ENCODE results near the gene TRMT61A.

The TRMT61A gene

DNA sequence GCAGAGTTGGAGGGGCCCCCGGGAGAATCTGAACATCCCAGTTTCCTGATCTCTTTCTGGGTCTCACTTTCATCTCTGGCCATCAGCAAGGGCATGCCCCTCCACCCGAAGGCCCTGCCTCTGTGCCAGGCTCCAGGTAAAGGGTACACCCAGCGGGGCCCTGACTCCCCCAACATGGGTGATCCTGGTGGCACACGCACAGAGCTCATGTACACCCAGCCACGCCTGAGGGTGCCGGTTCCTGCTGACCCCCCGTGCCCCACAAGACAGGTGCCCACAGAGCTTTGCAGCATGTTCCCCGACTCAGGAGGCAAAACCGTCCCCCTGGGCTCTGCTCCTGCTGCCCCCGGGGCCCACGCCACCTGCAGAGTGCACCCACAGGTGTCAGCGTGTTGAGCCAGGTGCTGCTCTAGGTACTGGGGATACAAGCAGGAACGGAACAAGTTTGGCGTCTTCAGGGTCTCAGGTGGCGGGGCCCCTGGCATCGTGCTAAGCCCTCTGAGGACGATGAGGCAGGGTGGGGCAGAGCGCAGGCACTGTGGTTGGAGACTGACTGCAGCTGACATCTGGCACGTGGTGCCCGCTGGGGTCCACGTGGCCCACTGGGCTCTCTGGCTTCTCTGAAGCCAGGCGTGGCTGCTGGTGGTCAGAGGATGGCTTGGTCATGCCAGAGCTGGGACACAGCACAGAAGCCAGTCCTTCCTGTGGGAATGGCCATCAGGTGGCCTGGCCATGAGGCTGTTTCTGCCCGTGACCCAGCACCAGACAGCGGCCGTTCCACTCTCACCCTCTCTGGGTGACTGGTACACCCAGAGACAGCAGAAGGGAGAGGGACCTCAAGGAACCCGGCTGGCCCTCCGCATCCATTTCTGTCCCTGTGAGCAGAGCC, 19.7 kb downstream of the TRMT61A start:
- DNase-seq, result no peak

DNA sequence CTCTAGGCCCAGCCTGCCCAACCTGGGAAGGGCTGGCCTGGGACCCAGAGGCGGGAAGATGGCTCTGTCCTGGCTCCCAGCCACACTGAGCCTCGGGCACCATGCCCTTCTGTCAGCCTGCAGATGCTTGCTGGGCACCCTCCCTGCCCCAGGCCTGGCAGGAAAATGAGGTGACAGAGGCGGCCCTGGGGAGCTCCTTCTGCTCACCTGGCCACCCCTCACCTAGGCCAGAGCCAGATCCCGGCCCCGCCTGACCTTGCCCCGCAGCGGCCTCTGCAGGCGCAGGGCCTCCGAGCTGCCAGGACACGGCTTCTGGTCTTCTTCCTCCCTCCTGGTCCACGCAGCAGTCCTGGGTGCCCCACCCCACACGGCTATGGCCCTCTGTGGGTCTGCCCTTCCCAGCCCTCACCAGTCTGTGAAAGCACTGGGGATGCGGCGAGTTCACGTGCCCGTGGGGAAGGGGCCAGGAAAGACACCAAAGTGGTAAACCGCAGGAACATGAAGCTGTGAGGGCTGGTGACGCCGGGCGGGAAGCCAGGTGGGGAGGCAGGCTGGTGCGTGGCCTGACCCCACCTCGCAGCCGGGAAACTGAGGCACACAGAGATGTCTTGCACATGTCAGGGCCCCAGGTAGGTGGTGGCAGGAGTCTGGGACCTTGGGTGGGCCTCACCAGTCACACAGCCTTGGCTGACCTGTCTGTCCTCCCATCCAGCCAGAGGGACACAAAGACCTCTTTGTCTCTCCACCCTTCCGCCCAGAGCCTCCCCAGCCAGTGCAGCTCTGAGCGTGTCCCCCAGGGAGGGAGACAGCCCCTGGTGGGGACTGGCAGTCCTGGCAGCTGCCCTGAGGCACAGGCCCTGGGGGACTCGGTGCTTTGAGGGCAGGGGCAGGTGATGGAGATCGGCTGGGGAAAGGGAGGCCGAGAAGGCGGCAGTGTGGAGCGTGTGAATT, 20.6 kb downstream of the TRMT61A start:
- no peak for DNase-seq

DNA sequence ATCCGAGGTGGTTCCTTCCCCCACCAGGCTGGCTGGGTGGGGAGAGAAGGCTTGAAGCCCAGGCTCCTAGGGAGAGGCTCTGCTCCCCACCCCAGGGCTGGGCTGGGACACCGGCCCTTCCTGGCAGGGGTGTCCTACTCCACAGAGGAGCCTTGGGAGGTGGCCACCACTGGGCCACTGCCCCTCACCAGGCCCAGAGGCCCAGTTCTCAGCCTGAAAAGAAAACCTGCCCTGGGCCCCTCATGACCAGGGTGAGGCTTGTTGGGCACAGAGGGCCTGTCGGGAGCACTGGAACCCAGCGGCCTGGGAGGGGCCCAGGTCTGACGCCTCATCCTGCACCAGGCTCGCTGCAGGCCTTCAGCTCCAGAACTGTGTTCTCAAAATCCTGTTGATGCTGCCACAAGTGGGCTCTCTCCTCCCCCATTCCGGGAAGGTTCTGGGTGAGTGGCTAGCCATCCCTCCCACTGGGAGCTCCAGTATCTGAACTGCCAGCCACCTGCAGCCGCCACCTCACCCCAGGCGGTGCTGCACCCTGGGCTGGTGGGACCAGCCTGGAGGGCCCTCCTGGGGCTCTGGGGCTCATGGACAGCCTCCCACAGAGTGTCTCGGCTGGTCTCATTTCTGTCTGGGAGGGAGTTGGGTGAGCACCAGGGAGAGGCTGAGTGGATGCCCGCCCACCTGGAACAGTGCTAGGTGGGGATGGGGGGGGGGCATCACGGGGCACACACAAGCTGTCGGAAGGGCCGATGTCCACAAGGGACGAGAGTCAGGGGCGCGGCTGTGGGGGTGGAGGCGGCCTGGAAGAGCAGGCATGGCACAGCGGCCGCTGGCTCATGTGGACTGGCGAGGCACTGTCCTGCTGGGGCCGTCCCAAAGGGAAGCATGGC, 21.7 kb downstream of the TRMT61A start:
- no peak for DNase-seq

DNA sequence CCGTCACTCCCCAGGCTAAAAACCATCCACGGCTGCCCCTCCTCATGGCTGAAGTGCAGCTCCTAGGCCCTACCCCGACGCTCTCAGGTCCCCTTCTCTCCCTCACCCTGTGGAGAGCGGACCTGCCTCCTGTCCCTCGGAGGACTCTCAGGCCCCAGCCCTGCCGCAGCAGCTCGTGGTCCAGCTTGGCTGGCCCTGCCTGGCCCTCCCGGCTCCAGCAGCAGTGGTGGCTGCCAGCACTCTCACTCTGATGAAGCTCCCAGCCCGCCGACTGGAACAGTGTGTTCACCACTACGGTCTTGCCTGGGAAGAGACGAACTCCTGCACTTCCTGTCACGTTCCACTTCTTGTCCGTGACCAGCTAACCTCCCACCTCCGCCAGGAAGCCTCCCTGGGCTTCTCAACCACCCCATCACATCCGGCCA, 22.4 kb downstream of the TRMT61A start:
- no peak for DNase-seq

DNA sequence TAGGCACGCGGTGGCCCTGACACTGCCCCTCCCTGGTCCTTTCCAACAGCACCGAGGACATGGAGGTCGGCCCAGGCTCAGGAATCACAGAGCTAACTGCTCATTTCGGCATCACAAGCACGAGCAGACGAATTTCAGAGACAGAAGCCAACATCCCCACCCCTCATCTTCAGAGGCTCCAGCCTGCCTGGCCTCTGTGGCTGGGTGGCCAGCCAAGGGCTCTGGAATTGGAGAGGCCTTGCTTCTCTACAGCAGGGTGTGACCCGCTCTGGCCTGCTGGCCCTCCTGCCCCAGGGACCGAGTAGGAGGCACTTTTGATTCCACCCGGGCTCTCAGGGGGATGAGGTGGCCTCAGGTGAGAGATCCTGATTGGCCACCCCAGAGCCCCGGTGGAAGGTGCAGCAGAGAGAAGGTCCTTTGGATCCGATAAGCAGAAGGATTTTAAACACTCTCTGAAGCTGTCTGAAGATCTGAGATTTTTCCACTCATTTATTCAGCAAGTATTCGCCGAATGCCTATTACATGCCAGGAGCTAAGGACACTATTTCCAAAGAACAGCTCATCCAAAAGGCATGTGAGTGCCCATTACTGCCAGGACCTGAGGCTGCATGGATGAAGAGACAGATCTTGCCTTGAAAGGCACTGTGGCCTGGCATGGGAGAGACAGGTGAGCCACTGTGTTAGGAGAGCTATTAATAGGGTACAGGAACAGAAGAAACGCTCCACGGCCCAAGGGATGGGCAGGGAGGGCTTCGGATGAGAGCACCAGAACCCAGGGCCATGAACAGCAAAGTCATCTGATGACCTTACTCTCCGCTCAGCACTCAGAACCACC, 23.2 kb downstream of the TRMT61A start:
- no peak for DNase-seq

DNA sequence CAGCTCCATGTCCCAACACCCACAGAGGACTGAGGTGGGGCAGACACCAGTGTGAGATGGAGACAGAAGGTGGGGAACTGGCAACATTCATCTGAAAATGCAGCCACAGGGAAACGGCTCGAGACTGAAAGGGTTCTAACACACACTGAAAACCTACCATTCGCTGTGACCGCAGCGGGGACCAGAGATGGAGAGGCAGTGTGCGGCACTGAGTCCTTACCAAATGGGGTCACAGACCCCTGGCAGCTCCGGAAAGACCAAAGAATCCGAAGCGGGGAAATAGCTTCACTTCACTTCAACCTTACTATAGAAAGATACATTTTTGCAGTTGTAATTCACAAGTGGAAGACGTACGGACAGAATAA, 23.8 kb downstream of the TRMT61A start:
- DNase-seq, result no peak

DNA sequence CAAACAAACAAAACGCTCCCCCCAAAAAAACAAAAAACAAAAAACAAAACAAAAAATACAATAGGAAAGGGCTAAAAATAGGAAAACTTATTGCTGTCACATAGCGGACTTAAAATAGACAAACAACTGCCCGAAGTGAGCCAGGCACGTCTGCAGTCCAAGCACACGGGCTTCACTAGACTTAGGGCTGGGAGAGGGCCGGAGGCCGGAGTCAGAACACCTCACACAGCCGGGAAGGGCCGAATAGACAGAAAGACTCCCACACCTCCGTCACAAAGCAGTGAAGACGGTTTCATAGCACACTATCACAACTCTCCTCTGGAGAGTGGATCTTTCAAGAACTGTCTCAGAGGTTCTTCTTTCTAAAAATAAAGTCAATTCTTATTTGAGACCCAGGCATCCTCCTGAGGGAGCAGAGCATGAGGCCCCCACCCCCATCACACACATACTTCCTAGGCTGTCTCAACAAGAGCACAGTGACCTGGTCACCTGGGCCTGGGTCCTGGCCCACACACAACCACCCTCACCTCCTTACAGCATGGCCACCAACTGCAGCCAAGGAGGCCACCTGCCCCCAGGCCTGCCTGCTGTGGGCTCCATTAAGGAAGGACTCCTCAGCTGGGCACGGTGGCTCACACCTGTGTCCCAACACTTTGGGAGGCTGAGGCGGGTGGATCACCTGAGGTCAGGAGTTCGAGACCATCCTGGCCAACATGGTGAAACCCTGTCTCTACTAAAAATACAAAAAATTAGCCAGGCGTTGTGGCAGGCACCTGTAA, 26.8 kb downstream of the TRMT61A start:
- no peak for DNase-seq

DNA sequence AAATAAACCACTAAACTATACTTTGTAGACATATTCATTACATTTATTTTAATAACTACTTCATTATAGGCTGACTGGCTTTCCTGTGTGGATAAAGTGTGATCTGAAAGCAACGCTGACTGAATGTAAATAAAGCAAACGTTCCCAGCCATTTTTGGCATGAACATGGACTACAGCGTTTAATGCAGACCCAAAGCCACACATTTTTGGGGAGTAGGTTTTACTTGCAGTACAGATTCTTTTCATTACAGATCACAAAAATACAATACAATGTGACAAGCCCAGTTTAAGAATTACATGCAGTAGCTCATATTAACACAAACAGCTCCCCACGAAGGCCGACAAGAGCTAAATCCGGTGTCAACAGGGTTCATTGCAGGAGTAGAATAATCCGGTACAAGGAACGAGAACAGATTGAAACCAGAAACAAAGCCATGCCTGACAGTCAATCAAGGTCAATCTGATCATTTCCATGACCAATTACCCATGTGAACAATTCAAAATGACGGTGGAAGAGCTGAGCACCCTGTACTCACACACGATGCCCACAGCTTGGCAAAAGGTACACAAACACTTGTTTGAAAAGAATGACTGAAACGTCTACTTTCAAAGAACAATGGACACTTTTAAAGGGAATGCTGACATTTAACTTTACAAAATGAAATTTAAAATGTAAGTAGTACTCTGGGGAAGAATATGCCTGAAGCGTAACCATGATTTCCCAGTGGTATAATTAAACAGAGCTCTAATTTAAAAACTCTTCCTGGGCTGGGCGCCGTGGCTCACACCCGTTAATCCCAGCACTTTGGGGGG, 28.2 kb downstream of the TRMT61A start:
- no peak for DNase-seq

DNA sequence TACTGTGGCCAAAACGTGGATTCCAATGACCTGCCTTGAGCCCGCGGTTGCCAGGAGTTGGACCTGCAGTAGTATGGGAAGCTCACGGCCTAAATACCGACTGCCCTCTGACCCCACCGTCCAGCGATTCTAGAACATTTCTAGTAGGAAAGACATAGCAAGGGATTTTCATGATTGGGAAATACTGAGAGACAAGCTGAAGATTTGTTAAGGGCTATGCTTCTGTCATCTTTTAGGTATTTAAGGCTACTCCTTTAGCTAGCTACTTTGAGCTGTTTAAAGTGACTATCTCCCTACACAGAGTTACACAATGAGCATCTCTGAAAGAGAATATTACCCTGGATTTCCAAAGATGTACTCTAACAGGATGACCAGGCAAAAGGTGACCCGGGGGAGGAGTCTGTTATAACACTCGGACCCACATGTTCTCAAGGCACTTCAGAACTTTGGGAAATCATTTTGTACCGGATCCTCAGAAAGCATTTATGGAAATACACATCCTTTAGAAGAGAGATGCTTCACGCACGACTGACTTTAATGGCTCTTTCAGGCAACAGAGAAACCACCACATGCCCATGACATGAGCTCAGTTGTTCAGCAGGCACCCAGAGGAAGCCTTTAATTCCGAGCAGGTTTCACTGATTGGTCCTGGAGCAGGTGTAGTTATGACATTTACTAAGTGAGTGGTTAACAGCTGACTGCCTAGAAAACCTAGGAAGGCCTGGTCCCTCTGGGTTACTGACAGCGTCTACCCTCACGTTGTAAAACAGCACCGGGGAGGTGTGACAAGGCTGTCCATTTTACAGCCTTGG, 29.3 kb downstream of the TRMT61A start:
- no peak for DNase-seq

DNA sequence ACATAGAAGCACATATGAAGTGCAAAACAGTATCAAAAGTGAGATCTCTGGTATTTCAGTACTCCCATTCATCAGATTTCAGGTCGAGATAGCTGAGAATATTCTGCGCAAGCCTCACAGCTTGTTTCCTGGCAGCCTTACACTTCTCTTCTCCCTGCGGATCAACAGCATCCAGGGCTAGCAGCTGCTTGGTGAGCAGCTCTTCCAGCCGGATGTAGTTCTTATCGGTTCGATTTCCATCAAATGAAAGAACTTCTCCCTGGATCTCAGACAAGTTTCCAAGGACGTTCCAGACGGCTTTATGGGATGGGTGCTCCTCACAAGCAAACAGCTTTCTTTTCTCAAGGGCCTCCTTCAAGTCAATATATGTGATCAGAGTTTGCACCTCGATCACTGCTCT, 30.8 kb downstream of the TRMT61A start:
- no peak for DNase-seq

DNA sequence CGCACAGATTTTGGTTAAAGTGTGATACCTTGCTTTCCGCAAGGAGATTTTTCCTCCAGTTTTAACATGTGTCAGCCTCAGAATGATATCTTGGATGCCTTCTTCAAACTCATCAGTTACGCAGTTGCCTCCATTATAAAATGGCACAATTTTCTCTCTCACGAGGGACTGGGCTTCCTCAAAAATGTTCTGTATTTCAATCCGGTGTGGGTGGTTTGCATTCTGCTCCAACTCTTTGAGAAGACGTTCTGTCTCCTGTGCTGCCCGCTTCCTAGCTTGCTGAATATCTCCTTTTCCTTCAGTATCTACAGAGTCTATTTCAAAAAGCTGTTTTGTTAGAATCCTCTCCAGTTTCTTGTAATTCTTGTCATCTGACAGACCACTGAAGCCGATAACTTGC, 31.7 kb downstream of the TRMT61A start:
- no peak for DNase-seq

DNA sequence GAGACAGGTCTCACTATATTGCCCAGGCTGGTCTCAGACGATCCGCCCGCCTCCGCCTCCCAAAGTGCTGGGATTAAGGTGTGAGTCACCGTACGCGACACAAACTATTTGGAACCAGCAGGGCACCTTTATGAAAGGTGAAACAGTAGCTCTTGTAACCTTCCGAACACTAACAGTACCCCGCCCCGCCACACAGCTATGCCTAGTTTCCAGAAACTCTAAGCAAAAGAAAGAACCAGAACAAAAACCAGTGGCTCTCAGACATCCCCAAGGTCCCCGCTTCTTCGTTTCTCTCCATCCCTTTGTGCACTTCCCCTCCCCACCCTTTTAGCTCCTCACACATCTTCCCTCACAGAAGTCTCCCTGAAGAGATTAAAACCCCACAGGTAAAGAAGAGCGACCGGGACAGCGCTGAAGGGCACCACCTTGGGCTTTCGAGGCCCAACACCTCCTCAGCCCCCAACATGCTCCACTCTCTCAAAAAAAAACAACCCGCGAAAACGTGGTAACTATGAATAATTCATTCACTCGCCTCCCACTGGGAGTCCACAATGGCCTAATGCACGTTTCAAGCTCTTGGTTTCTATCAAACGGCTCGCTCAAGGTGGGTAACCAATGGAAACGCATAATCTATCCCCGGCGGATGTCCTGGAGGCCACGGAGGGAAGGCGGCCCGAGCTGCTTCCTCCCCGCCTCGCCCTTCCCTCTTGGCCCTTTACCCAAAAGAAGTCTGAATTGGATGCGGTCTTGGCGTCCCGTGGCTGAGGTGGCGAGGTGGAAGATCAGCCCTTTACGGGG, 32.6 kb downstream of the TRMT61A start:
- DNase-seq, result no peak

DNA sequence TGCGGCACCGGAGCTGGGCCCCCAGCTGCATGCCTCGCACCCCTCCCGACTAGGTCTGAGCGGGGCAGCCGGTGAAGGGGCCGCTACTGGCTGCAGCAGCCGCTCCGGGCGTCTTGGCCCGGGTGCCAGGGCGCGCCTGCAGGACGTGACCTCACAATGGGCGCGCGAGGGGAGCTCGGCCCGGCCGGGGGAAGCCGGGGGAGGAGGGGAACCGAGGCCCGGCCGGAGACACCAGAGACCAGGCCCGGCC, 33.1 kb downstream of the TRMT61A start:
- DNase-seq, result peak; percentile 53

DNA sequence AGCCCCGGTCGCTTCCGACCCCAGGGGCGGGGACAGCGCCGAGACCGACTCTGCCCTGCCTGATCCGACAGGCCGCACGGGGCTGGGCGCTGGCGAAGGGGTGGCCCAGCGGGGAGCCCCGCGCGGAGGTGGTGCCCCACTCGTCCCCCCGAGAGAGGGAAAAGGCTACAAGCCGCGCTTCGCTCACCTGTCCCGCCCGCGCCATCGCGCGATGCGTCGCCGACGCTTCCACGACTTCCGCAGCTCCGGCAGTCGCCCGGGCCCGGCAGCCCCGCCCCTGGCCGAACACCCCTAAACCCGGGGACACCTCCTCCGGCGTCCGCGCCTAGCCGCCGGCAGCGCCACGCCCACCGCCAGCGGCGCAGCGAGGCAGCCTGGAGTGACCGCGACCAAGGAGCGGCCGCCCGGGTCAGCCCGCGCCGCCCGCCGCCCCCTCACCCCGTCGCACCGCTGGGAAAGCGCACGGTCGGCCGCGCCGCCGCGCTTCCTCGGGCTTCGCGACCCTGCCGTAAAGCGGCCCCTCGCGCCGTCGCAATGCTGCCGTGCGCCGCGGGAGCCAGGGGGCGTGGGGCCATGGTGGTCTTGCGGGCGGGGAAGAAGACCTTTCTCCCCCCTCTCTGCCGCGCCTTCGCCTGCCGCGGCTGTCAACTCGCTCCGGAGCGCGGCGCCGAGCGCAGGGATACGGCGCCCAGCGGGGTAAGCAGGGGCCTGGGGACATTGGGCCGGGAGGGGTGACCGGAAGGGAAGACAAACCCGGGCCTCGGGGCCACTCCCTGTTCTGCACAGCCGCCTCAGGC, 33.6 kb downstream of the TRMT61A start, which contains the start of the genes BAG5 and COA8:
Gene BAG5 (minus strand): TSS at position 229 of the 797 bp plus-strand sequence. CDS start 1,493 bp downstream, outside the sequence.
Gene COA8 (plus strand): TSS at position 532 of the 797 bp plus-strand sequence. CDS start 42 bp downstream, at position 574.
- DNase-seq, result peak; percentile 88

DNA sequence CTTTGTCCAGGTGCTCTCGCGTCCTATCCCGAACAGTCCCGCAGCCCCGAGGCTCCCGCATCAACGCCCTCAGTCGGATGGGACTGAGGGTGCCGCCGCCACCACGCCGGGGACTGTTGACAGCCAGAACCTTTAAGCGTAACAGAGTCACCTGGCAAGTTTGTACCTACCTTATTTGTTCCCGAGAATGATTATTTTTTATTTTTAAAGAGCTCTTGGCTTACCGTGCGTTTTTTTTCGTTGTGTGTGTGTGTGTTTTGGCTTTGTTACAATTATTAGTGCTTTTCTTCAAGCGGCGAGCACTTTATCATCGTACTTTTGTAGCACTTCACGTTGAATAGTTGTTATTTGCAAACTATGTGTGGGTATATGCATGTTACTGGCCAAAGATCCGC, 34.2 kb downstream of the TRMT61A start:
- DNase-seq, result no peak

DNA sequence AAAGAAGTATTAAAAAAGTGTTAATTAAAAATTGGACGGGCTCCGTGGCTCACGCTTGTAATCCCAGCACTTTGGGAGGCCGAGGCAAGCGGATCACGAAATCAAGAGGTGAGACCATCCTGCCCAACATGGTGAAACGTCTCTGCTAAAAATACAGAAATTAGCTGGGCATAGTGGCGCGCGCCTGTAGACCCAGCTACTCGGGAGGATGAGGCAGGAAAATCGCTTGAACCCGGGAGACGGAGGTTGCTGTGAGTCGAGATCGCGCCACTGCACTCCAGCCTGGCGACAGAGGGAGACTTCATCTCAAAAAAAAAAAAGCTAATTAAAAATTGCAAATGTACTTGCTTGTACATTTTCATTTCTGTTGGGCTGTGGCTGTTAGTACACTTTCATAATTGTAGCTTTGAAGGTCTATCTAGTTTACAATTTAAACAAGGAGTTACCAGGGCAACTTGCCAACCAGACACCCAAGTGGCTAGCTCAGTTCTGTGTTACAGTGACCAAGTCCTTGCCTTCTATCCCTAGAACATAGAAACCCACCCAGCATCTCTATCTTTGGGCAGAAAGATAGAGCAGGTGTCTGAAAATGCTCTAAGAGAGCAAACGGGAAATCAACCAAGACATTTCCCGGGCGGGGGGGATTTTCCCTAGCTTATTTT, 35.0 kb downstream of the TRMT61A start:
- DNase-seq, result no peak

DNA sequence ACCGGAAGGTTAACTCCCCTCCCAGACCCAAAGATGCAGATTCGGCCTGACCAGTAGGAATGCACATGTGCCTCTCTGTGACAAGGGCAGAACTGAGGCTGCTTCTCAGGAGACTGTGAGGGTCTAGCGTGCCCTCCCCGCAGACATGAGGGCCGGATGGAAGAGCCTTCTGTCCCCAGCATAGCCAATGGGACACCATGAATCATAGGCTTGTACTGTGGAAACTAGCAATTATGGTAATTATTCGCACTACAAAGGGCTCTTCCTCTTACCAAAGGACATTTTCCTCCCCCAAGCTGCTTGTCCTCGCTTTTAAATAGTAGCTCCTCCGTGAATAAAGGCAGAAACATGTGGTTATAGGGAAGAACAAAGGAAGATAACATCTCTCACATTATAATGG, 40.0 kb downstream of the TRMT61A start:
- DNase-seq, result no peak

Data from NCI-H2171 (cell line).